ENCODE measurements around the gene GRIFIN.

Gene GRIFIN

DNA sequence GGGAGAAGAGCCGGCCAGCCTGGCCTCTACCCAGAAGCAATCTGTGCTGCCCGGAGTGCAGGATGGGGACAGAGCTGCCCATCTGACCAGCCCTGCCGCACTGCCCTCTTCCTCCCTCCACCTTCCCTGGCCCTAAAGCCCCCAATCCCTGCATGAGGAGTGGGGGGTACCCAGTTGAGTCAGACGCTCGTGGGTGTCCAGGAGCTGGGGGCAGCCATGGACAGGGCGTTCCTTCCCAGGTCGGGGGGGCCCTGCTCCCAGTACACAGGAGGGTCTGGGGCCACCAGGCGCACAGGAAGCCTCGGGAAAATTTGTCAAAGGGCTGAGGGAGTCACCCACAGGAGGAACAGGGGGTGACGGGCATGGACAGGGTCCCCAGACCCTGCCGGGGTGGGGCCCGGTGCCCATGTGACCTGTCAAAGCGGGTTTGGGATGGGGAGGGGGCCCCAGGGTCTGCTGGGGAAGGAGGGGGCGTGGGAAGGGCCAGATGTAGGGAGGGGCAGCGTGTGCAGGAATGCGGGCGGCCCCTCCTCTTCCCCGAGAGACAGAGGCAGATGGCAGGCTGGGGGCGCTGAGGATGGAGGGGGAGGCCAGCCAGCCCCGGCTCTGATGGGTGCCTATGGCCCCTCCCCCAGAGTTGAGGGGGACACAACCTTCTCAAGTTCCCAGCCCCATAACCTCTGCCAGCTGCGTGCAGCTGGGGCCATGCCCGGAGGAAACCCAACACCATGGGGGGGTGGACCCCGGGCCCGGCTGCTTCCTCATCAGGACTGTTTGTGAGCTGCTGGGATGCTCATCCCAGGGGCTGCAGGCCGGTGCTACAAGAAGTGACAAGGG, 21.5 kb upstream of the GRIFIN start:
- no peak for DNase-seq

DNA sequence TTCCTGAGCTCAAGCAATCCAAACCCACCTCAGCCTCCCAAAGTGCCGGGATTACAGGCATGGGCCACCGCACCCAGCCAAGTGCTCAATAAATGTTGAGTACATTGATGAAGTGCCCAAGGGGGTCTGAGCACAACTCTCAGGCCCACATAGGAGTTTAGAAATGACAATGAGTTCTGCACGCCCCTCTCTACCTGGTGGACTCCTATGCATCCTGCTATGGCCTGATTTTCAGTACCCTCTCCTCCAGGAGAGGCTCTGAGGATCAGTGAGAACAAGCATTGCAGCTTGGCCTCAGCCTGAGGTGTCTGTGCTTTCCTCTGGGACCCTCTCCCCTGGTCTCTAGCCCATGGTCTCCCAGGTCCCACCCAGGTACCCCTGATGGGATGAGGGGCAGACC, 20.9 kb upstream of the GRIFIN start:
- no peak for DNase-seq

GRCh38 chr7:2496375-2496774, 20.2 kb upstream of the GRIFIN start:
- no peak for DNase-seq

DNA sequence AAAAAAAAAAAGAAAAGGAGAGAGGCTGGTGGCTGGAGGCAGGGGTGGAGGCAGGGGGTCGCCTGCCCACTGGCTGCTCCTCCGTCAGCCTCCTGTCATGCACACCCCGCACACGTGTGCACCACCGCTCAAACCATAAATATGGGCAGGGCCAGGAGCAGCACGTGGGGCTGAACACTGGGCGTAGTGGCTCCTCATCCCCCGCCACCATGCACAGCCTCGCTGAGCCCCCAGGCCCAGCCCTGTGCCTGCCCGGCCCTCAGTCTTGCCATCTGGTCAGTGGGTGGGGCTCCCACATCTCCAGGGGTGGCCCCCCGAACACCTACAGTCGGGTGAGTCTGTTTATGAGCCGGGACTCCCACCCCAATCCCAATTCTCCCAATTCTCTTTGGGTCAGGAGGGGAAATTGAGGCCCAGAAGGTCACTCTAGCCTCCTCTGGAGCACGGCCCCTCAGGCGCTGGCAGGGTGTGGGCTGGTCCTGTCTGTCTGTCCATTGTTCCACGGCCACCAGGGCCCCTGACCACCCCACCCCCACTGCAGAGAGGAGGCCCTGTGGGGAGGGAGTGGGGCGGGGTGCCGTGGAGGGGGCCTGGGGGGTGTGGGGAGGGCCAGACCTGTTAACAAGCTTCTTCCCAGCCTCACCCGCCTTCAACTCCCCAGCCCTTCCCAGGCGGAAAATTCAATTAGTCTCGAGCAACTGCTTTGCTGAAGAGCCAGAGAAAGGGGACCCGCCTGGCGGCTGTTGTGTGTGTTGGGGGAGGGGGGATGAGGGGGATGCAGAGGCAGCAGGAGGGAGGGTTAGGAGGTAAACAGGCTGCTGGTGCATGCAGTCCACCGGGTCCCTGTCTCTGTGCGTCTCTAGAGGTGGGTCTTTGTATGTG, 19.5 kb upstream of the GRIFIN start:
- DNase-seq: no peak

DNA sequence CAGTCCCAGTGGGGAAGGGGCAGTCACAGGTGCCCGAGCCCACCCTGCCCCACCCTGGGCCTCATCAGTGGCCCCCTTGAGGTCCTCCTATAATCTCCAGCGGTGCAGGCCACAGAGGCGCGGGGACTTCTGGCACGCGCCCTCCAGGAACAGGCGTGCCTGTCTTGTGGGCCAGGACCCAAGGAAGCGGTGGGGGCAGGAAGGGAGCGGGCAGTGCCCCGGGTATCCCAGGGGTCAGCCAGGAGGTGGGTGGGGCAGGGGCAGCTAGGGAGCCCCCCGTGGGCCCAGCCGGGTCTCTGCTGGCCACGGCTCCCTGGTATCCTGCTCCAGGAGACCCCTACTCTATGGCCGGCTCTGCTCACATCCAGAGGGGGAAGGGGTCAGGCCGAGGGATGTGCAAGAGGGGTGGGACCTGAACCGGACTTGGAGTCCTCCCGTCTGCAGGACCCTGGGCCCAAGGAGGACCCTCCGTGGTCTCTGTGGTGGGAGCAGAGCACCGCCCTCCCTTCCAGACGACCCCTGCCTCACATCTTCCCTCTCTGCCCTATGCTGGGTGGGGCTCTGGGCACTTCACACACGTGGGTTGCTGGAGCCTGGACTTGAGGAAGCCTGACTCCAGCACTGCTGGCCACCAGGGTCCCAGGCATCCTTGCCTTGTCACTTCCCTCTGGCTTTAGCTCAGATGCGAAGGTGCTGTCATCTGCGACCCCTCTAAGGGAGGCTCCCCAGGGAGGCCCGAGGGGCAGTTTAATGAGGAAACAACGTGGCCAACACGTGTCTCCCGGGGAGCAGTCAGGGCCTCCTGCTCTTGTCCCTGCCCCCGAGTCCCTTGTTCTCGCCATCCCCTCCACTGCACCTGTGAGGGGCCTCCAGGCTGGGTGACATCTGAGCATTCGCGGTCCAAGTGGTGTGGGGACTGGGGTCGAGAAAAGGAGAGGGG, 18.3 kb upstream of the GRIFIN start:
- no peak for DNase-seq

- DNase-seq: no peak
Measured at GRCh38 chr7:2493205-2494164, 17.3 kb upstream of the GRIFIN start.

- DNase-seq: no peak
Measured at GRCh38 chr7:2492038-2492437, 15.8 kb upstream of the GRIFIN start.

GRCh38 chr7:2490181-2490651, 14.0 kb upstream of the GRIFIN start:
- DNase-seq: no peak

DNA sequence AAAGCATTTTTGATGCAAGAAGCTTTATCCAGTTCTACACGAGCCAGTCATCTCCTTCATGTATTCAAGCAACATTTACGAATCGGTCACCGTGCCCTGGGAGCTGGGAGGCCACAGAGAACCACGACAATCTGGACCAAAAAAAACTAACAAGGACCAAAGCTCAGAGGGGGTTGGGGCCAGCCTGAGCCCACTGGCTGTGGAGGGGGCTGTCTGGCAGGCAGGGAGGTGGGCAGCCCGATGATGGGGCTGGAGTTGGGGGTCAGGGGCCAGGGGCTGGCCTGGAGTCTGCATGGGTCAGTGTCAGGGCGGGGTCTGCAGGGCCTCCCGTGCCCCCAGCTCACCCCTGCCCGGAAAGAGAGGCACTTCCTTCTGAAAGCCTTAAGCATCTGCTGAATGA, 12.5 kb upstream of the GRIFIN start:
- no peak for DNase-seq

DNA sequence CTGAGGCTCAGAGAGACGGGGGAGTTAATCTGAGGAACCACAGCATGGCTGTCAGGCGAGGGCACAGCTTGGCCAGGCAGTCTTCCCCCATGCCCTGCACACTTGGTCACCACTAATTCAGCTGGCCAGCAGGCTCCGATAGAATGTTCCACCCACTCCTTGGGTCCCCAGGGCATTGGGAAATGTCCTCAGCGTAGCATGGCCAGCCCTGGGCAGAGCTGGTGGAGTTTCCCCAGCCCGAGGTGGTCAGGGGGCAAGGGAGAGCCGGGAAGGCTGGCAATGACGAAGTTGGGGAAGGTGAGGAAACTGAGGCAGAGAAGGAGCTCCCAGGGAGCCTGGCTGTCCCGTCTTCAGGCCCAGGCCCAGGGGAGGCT, 12.1 kb upstream of the GRIFIN start:
- DNase-seq: no peak

GRCh38 chr7:2487586-2488271, 11.5 kb upstream of the GRIFIN start:
- DNase-seq: peak in 1 of 5 donors; percentile 6

DNA sequence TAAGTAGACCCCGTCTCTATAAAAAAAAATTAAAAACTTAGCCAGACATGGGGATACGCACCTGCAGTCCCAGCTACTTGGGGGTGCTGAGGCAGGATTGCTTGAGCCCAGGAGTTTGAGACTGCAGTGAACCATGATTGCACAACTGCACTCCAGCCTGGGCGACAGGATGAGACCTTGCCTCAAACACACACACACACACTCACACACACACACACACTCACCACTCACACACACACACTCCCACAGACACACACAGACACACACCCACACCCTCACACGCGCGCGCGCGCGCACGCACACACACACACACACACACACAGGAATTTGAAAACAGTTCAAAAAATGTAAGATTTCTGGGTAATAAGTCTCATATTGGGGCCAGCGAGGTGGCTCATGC, 8.7 kb upstream of the GRIFIN start:
- DNase-seq: no peak

GRCh38 chr7:2483494-2483893, 7.3 kb upstream of the GRIFIN start:
- DNase-seq: peak in 1 of 5 donors; percentile 10

DNA sequence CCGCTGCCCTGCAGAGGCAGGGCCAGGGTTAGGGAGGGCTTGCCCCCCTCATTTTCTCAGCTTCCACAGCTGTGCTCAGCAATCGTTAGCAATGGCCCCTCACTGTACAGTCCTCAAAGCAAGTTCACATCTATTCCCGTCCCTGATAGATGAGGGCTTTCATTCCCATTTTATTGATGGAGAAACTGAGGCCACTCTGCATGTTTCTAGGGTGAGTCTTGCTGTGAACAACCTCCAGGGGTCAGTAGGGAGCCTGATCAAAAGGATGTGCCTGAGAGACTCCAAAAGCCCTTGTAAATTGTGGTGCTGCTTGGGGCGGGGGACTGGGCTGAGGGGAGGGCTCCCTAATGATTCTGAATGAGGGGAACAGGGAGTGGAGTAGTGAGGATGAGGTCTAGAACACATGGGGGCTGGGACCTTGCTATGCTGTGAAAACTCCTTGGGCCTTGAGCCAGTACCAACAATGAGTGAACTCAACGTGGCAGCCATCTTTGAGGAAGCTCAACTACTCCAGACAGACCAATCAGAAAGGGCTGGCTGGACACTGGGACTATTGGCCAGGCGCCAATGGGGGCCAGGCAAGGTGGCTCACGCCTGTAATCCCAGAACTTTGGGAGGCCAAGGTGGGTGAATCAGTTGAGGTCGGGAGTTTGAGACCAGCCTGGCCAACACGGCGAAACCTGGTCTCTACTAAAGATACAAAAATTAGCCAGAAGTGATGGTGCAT, 6.7 kb upstream of the GRIFIN start:
- DNase-seq: no peak

- no peak for DNase-seq
Measured at GRCh38 chr7:2481195-2481594, 5.0 kb upstream of the GRIFIN start.

DNA sequence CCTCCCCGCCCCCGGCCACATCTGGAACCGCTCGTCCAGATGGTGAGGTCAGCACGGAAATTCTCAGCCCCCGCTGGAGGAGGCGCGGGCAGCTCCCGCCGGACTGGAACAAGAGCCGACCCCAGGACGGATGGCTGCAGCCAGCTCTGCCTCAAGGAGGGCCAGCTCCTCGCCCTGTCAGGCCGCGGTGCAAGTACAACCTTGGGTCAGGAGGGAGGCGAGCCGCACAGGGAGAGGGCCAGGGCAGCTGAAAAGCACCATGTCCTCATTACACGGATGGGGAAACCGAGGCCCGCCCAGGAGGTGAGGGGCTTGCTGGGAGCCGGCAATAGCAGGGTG, 3.8 kb upstream of the GRIFIN start:
- DNase-seq: no peak

- DNase-seq: peak in 1 of 5 donors; percentile 3
Measured at GRCh38 chr7:2479276-2480069, 3.3 kb upstream of the GRIFIN start.

DNA sequence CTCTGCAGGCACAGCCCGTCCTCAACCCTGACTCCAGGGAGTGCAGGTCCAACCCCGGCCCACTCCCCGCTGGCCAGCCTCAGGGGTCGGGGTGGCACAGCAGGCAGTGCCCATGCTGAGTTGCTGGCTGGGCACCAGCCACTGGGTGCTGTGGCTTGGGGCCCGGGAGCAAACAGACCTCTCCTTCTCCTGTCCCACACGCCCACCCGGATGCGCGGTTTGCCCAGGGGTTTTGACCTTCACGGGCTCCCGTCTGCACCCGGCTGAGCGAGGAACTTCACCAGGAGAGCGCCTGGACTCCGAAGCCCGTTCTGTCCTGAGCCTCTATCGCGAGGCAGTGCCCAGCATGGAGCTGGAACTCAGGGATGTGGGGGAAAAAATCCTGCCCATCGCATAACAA, 2.6 kb upstream of the GRIFIN start:
- no peak for DNase-seq

DNA sequence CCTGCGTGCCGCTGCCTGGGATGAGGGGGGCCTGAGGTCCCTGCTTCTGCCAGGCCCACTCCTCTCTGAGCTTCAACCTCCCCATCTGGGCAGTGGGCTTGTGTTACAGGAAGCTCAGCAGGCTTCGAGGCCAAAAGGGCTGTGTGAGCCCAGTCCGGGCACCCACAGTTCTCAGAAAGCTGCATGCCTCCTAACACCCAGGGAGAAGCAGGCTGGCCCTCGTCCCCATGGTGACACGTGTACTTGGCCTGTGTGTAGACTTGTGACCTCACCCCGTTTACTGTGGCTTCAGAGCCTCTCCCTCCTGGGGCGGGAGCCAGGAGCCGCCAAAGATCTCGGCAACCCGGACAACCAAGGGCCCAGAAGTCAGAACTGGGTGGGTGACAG, 2.2 kb upstream of the GRIFIN start:
- DNase-seq: no peak
